Measurements from ENCODE around the gene PGLYRP1.
A peak's percentile ranks its signal among the peaks of the same experiment; 100 is the strongest.

DNA sequence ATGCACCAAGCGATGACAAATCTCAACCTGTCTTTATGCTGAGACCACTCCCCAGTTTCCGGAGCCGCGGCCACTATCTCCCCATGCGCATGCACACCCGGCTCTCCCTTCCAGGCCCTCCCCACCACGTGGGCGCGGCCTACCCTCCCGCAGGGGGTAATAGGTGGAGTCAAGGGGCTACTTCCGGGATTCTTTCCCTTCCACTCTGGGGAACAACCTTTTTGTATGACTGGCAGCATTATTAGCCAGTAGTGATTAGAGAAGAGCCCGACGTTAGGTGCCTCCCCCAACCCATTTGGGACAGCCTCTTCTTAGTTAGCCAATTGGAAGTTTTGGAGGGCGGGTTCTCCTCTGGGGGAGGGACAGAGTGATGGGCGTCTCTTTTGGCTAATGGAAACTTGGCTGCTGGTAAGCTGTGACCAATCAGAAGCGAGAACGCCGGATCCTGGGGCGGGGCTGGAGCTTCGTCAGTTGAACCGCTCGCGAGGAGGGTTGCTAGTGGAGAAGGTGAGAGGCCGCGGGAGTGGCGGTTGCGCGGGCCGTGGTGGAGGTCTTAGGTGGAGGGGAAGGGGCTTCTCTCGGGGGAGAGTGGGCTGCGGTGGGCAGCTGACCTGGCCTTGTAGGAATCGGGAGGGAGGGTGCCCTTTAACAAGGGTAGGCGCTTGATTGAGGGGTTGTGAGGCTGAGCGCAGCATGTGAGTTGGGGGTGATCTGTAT lies 27.7 kb downstream of the PGLYRP1 start, which contains the start of gene CCDC61:
- no peak for TF ChIP-seq SMAD4 (CRISPR knock-in tag; IDR thresholded peaks at IDR 0.05)
- TF ChIP-seq, protein P1, sequence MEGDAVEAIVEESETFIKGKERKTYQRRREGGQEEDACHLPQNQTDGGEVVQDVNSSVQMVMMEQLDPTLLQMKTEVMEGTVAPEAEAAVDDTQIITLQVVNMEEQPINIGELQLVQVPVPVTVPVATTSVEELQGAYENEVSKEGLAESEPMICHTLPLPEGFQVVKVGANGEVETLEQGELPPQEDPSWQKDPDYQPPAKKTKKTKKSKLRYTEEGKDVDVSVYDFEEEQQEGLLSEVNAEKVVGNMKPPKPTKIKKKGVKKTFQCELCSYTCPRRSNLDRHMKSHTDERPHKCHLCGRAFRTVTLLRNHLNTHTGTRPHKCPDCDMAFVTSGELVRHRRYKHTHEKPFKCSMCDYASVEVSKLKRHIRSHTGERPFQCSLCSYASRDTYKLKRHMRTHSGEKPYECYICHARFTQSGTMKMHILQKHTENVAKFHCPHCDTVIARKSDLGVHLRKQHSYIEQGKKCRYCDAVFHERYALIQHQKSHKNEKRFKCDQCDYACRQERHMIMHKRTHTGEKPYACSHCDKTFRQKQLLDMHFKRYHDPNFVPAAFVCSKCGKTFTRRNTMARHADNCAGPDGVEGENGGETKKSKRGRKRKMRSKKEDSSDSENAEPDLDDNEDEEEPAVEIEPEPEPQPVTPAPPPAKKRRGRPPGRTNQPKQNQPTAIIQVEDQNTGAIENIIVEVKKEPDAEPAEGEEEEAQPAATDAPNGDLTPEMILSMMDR (IDR thresholded peaks at IDR 0.05): no peak
- TF ChIP-seq, protein P2, sequence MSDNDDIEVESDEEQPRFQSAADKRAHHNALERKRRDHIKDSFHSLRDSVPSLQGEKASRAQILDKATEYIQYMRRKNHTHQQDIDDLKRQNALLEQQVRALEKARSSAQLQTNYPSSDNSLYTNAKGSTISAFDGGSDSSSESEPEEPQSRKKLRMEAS (CRISPR knock-in tag; IDR thresholded peaks at IDR 0.05): peak; percentile 50; the same call in 1 of the 2 replicates
- no peak for TF ChIP-seq FOXJ3 (CRISPR knock-in tag; IDR thresholded peaks at IDR 0.05; ENCODE audit: borderline replicate concordance)
- TF ChIP-seq USF1 (CRISPR knock-in tag; IDR thresholded peaks at IDR 0.05): peak; percentile 85
